Kidney (tissue), 14 donors: ENCODE data around the gene STAT5B. TPM values are rescaled to one million over a fixed set of nuclear protein-coding genes. Genes with fewer than 3 reads are reported as not detected.

Experiments used
- DNase-seq, 5 donors: peaks; one replicate each; pipeline ENCODE4 v3.0.0-alpha.2; 2013 to 2020
- FAIRE-seq: peaks from 2 replicates; lab custom pipeline; 2012; peaks lifted over from hg19 to GRCh38; lab: Jason Lieb, UNC
- H3K27ac ChIP-seq, 2 donors: one replicate each; pipeline ENCODE4 v1.7.0; 2013; ENCODE audit warnings: low read depth in 2 of 2, low read length in 2 of 2, inconsistent platforms in 1 of 2
- H3K27me3 ChIP-seq: one replicate; pipeline ENCODE4 v1.7.1; 2013; ENCODE audit warnings: low read length, inconsistent platforms; ENCODE audit not compliant: control insufficient read depth, insufficient read depth
- H3K36me3 ChIP-seq, 3 donors: one replicate each; pipeline versions ENCODE4 v1.7.0 to v1.7.1; 2013; ENCODE audit warnings: low read length in 3 of 3, control low read depth in 1 of 3, inconsistent platforms in 1 of 3; ENCODE audit not compliant: insufficient read depth in 3 of 3, control insufficient read depth in 2 of 3
- H3K4me1 ChIP-seq, 3 donors: one replicate each; pipeline versions ENCODE4 v1.7.0 to v1.7.1; 2013; ENCODE audit warnings: low read length in 3 of 3, inconsistent platforms in 1 of 3, low read depth in 1 of 3; ENCODE audit not compliant: control insufficient read depth in 2 of 3, insufficient read depth in 2 of 3
- H3K4me3 ChIP-seq, 3 donors: one replicate each; pipeline versions ENCODE4 v1.7.0 to v1.8.1; 2013; ENCODE audit warnings: low read length in 3 of 3, control low read depth in 1 of 3, inconsistent platforms in 1 of 3
- H3K9ac ChIP-seq, 3 donors: one replicate each; pipeline versions ENCODE4 v1.7.0 to v1.7.1; 2013; ENCODE audit warnings: low read length in 3 of 3, control low read depth in 1 of 3, inconsistent platforms in 1 of 3
- H3K9me3 ChIP-seq, 3 donors: one replicate each; pipeline versions ENCODE4 v1.7.0 to v1.7.1; 2013; ENCODE audit warnings: low read length in 3 of 3, control low read depth in 1 of 3, inconsistent platforms in 1 of 3; ENCODE audit not compliant: control insufficient read depth in 2 of 3, insufficient read depth in 1 of 3
- CTCF ChIP-seq: IDR thresholded peaks from 3 replicates; pipeline ENCODE4 v1.5.1; 2012; ENCODE audit warnings: mild to moderate bottlenecking, moderate library complexity, borderline replicate concordance; ENCODE audit not compliant: insufficient read depth; ENCODE audit errors: extremely low read depth
- intact Hi-C: fragments of 100-400 bp; cut with DNase I; formaldehyde crosslinking; loops from one replicate; pipeline ENCODE4 v1.11.1; 2022
- polyA plus RNA-seq: library from polyadenylated mRNA; stranded (reverse); fragments of 350-450 nt; fragmentation: Illumina TruSeq; extraction: RNeasy Lipid Tissue Mini Kit (QIAGEN cat#74804); gene quantifications from one replicate; pipeline ENCODE4 v1.2.3, GENCODE V29; 2014; ENCODE audit warnings: low read depth, low replicate concordance; ENCODE audit not compliant: insufficient read depth
- total RNA-seq: library from RNA; stranded (reverse); fragmentation: NEBNext Ultra II Directional; extraction: Animal tissue kit (Norgen Biotek cat#: 25700); gene quantifications from one replicate; pipeline ENCODE4 v1.2.1, GENCODE V29; 2021
- donor health status: control.
- donor health status: control.
- donor health status: control.
- donor health status: control.
- donor health status: control.
- donor health status: DM: yes; HTN: yes; CAD: no.
- donor health status: Normal renal cell carcinoma (clear cell type).

The STAT5B gene
- total and polyA plus RNA-seq, 2 donors from 2014 or later: 20.4 to 68.0 TPM

- Histone ChIP-seq H3K36me3 (peaks cover 0 to 12% (median 11%) of the 10 kb centered on the region in 3 donors), H3K27me3 (no peaks in the 10 kb centered on the region), H3K9me3 (no peaks in the 10 kb centered on the region), H3K9ac (no peak overlapping the region), H3K4me3 (no peak overlapping the region), H3K4me1 (no peaks in the 10 kb centered on the region), H3K27ac (peak overlapping the region in 1 of 2 donors; percentile 53)
- no peak for TF ChIP-seq CTCF
- intact Hi-C loops: no loop called here
- no peak for DNase-seq
- FAIRE-seq: no peak
Observed at GRCh38 chr17:42227849-42228700, 48.1 kb downstream of the STAT5B start.

- Histone ChIP-seq H3K36me3 (peaks cover 4 to 23% (median 14%) of the 10 kb centered on the region in 3 donors), H3K9ac (no peak overlapping the region), H3K9me3 (no peaks in the 10 kb centered on the region), H3K4me1 (no peaks in the 10 kb centered on the region), H3K4me3 (no peak overlapping the region), H3K27me3 (no peaks in the 10 kb centered on the region), H3K27ac (no peak overlapping the region)
- DNase-seq: no peak
- intact Hi-C loops: no loop called here
- no peak for FAIRE-seq
- TF ChIP-seq CTCF: no peak
Observed at GRCh38 chr17:42225646-42226045, 50.5 kb downstream of the STAT5B start.

GRCh38 chr17:42224651-42225050, 51.5 kb downstream of the STAT5B start:
- Histone ChIP-seq H3K4me1 (no peaks in the 10 kb centered on the region), H3K9ac (no peak overlapping the region), H3K27me3 (no peaks in the 10 kb centered on the region), H3K9me3 (no peaks in the 10 kb centered on the region), H3K27ac (no peak overlapping the region), H3K4me3 (no peak overlapping the region), H3K36me3 (peaks cover 4 to 23% (median 14%) of the 10 kb centered on the region in 3 donors)
- intact Hi-C loops: no loop called here
- FAIRE-seq (no peak), DNase-seq (no peak)
- no peak for TF ChIP-seq CTCF
